SU-DHL-6 (cell line): ENCODE results near the gene RASGRF1.

ENCODE experiments used
- H2AFZ ChIP-seq: fragments of 200-600 bp; sonication (generic); 2 replicates; pipeline ENCODE4 v1.6.1; 2014; ENCODE audit warnings: low read depth, mild to moderate bottlenecking, moderate library complexity, mixed read lengths, antibody characterized with exemption, low read length; ENCODE audit not compliant: severe bottlenecking
- H3F3A ChIP-seq: fragments of 200-600 bp; shearing (Covaris generic); 2 replicates; pipeline ENCODE4 v1.6.0; 2016; ENCODE audit warnings: antibody characterized with exemption, mild to moderate bottlenecking; ENCODE audit not compliant: insufficient read depth
- H3K27ac ChIP-seq: fragments of 200-600 bp; sonication (generic); 2 replicates; pipeline ENCODE4 v1.5.1; 2016; ENCODE audit warnings: low read depth, mild to moderate bottlenecking, low read length, moderate library complexity, mixed read lengths
- H3K27me3 ChIP-seq: fragments of 200-600 bp; sonication (generic), shearing (Covaris generic); 2 replicates; pipeline ENCODE4 v1.6.0; 2014; ENCODE audit warnings: mild to moderate bottlenecking, low read length
- H3K36me3 ChIP-seq: fragments of 200-600 bp; sonication (generic); 2 replicates; pipeline ENCODE4 v1.6.1; 2014; ENCODE audit warnings: mild to moderate bottlenecking, low read length, mixed read lengths
- H3K4me2 ChIP-seq: fragments of 300-600, 200-600 bp; shearing (Covaris generic), sonication (generic); 2 replicates; pipeline ENCODE4 v1.6.0; 2014; ENCODE audit warnings: low read length, low read depth, mild to moderate bottlenecking; ENCODE audit not compliant: poor library complexity, severe bottlenecking
- H3K4me3 ChIP-seq: fragments of 200-600 bp; sonication (generic); 2 replicates; pipeline ENCODE4 v1.5.1; 2014; ENCODE audit warnings: antibody characterized with exemption, low read length, mild to moderate bottlenecking, mixed read lengths; ENCODE audit not compliant: insufficient read depth, poor library complexity, severe bottlenecking
- H3K79me2 ChIP-seq: fragments of 200-600 bp; sonication (generic); 2 replicates; pipeline ENCODE4 v1.6.1; 2014; ENCODE audit warnings: mild to moderate bottlenecking, low read length, moderate library complexity; ENCODE audit not compliant: insufficient read depth
- H3K9ac ChIP-seq: fragments of 200-600 bp; sonication (generic); 2 replicates; pipeline ENCODE4 v1.7.0; 2014; ENCODE audit warnings: mild to moderate bottlenecking, low read length
- H3K9me2 ChIP-seq: fragments of 200-600 bp; sonication (generic); replicated peaks from 2 replicates; pipeline ENCODE4 v1.6.1; 2014; ENCODE audit warnings: low read length; ENCODE audit not compliant: insufficient read depth
- H3K9me3 ChIP-seq: fragments of 200-600 bp; sonication (generic); 2 replicates; pipeline ENCODE4 v1.6.1; 2014; ENCODE audit warnings: low read length, mixed read lengths; ENCODE audit not compliant: insufficient read depth
- H4K20me1 ChIP-seq: fragments of 200-600 bp; sonication (generic); 2 replicates; pipeline ENCODE4 v1.6.1; 2014; ENCODE audit warnings: low read depth, mild to moderate bottlenecking, antibody characterized with exemption, low read length, moderate library complexity, mixed read lengths
- CTCF ChIP-seq: fragments of 200-600 bp; sonication (generic); IDR thresholded peaks from one replicate; pipeline ENCODE4 v1.5.1; 2017; ENCODE audit warnings: antibody characterized with exemption, mild to moderate bottlenecking, low read length, moderate library complexity; ENCODE audit not compliant: insufficient read depth, poor library complexity, severe bottlenecking
- EZH2phosphoT487 ChIP-seq: fragments of 200-600 bp; sonication (generic), shearing (Covaris generic); conservative IDR thresholded peaks from 2 replicates; pipeline ENCODE4 v1.6.1; 2018; ENCODE audit warnings: mild to moderate bottlenecking, antibody characterized with exemption, low read length, moderate library complexity, mixed read lengths

The RASGRF1 gene

GRCh38 chr15:79076661-79077060 lies 13.9 kb downstream of the RASGRF1 start:
- Histone ChIP-seq H3K9me2 (no peaks in the 10 kb centered on the region), H3K9ac (no peak overlapping the region), H3K4me3 (no peak overlapping the region), H3F3A (no peaks in the 10 kb centered on the region), H2AFZ (no peak overlapping the region), H4K20me1 (no peaks in the 10 kb centered on the region), H3K4me2 (no peak overlapping the region), H3K27ac (no peak overlapping the region), H3K27me3 (no peaks in the 10 kb centered on the region), H3K9me3 (no peaks in the 10 kb centered on the region), H3K79me2 (no peaks in the 10 kb centered on the region), H3K36me3 (no peaks in the 10 kb centered on the region)
- TF ChIP-seq CTCF (no peak), EZH2phosphoT487 (no peak)

- Histone ChIP-seq H2AFZ (no peak overlapping the region), H3K4me2 (no peak overlapping the region), H3K9me3 (no peaks in the 10 kb centered on the region), H3F3A (no peaks in the 10 kb centered on the region), H4K20me1 (no peaks in the 10 kb centered on the region), H3K79me2 (no peaks in the 10 kb centered on the region), H3K9me2 (no peaks in the 10 kb centered on the region), H3K4me3 (no peak overlapping the region), H3K27ac (no peak overlapping the region), H3K36me3 (no peaks in the 10 kb centered on the region), H3K27me3 (no peaks in the 10 kb centered on the region), H3K9ac (no peak overlapping the region)
- no peak for TF ChIP-seq CTCF
- no peak for TF ChIP-seq EZH2phosphoT487
Observed at GRCh38 chr15:79075256-79075655, 15.3 kb downstream of the RASGRF1 start.

- H3K9me2 ChIP-seq: no peaks in the 10 kb centered on the region
- no peak overlapping the region for H2AFZ ChIP-seq
- no peaks in the 10 kb centered on the region for H3F3A ChIP-seq
- no peaks in the 10 kb centered on the region for H4K20me1 ChIP-seq
- H3K9me3 ChIP-seq: no peaks in the 10 kb centered on the region
- TF ChIP-seq CTCF: no peak
- no peak for TF ChIP-seq EZH2phosphoT487
- no peak overlapping the region for H3K4me2 ChIP-seq
- H3K27ac ChIP-seq: no peak overlapping the region
- no peak overlapping the region for H3K4me3 ChIP-seq
- no peaks in the 10 kb centered on the region for H3K27me3 ChIP-seq
- H3K9ac ChIP-seq: no peak overlapping the region
- no peaks in the 10 kb centered on the region for H3K36me3 ChIP-seq
- no peaks in the 10 kb centered on the region for H3K79me2 ChIP-seq
Observed at GRCh38 chr15:79073336-79073735, 17.2 kb downstream of the RASGRF1 start.
